HEK293 (cell line): ENCODE data around the gene IGF2R.

ENCODE experiments used
- CTCF ChIA-PET: fragments of 350-600 bp; formaldehyde crosslinking; extraction: SDS; loops from one replicate; lab custom pipeline; 2021; ENCODE audit warnings: antibody characterized with exemption; lab: Yijun Ruan, JAX
- POLR2A ChIA-PET: fragments of 300-600 bp; formaldehyde crosslinking; extraction: SDS; loops from one replicate; lab custom pipeline; 2020; ENCODE audit warnings: antibody characterized with exemption, inconsistent platforms; lab: Yijun Ruan, JAX
- H3K27ac ChIP-seq: fragments of 200-500 bp; sonication (Bioruptor generic); 2 replicates; pipeline ENCODE4 v1.5.1; 2014; ENCODE audit warnings: low read depth, low read length, control low read depth, inconsistent platforms; ENCODE audit errors: extremely low read depth
- H3K36me3 ChIP-seq, 2 experiments: fragments of 200-500 bp in 1 of 2; sonication (Bioruptor generic) in 1 of 2; 1 replicate in 1 of 2; 2 replicates in 1 of 2; pipeline ENCODE4 v1.5.1; 2014 to 2017; ENCODE audit warnings: inconsistent platforms in 2 of 2, low read length in 2 of 2; ENCODE audit not compliant: control insufficient read depth in 2 of 2, insufficient read depth in 1 of 2
- H3K4me1 ChIP-seq: fragments of 200-500 bp; sonication (Bioruptor generic); 2 replicates; pipeline ENCODE4 v1.5.1; 2014; ENCODE audit warnings: mild to moderate bottlenecking, low read length, inconsistent platforms; ENCODE audit not compliant: control insufficient read depth, insufficient read depth
- H3K4me3 ChIP-seq: 2 replicates; pipeline ENCODE4 v1.5.1; 2011; ENCODE audit warnings: low read depth, mild to moderate bottlenecking, control low read depth, low read length, moderate library complexity
- H3K9me3 ChIP-seq: fragments of 200-500 bp; sonication (Bioruptor generic); 2 replicates; pipeline ENCODE4 v1.5.1; 2014; ENCODE audit warnings: low read depth, low read length, inconsistent platforms; ENCODE audit not compliant: control insufficient read depth, insufficient read depth
- GLI2 ChIP-seq: fragments of 450-650 bp; formaldehyde crosslinking; IDR thresholded peaks from 2 replicates; pipeline ENCODE4; 2017; ENCODE audit warnings: missing biosample characterization, missing genetic modification characterization, low read depth, borderline replicate concordance
- GLI4 ChIP-seq: fragments of 450-650 bp; formaldehyde crosslinking; IDR thresholded peaks from 2 replicates; pipeline ENCODE4 v1.5.1; 2016; ENCODE audit warnings: missing biosample characterization, missing genetic modification characterization
- GLIS1 ChIP-seq: fragments of 450-650 bp; formaldehyde crosslinking; IDR thresholded peaks from 2 replicates; pipeline ENCODE4 v1.5.1; 2016; ENCODE audit warnings: missing biosample characterization, missing genetic modification characterization
- KLF7 ChIP-seq: fragments of 450-650 bp; formaldehyde crosslinking; IDR thresholded peaks from 2 replicates; pipeline ENCODE4 v1.5.1; 2016; ENCODE audit warnings: missing biosample characterization, missing genetic modification characterization, borderline replicate concordance
- PRDM1 ChIP-seq: fragments of 450-650 bp; formaldehyde crosslinking; IDR thresholded peaks from 2 replicates; pipeline ENCODE4; 2016; ENCODE audit warnings: missing biosample characterization, missing genetic modification characterization
- SP3 ChIP-seq: fragments of 450-650 bp; formaldehyde crosslinking; IDR thresholded peaks from 2 replicates; pipeline ENCODE4 v1.5.1; 2016; ENCODE audit warnings: missing biosample characterization, missing genetic modification characterization
- YY1 ChIP-seq: fragments of 450-650 bp; formaldehyde crosslinking; IDR thresholded peaks from 2 replicates; pipeline ENCODE4 v1.5.1; 2018; ENCODE audit warnings: missing biosample characterization, missing genetic modification characterization
- ZBTB21 ChIP-seq: fragments of 450-650 bp; formaldehyde crosslinking; IDR thresholded peaks from 2 replicates; pipeline ENCODE4 v1.5.1; 2017; ENCODE audit warnings: missing biosample characterization, missing genetic modification characterization
- ZEB2 ChIP-seq: fragments of 450-650 bp; formaldehyde crosslinking; IDR thresholded peaks from 2 replicates; pipeline ENCODE4 v1.5.1; 2016; ENCODE audit warnings: missing biosample characterization, missing genetic modification characterization
- ZFP3 ChIP-seq: fragments of 450-650 bp; formaldehyde crosslinking; IDR thresholded peaks from 2 replicates; pipeline ENCODE4 v1.5.1; 2016; ENCODE audit warnings: low read depth, missing biosample characterization, missing genetic modification characterization
- ZFP37 ChIP-seq: fragments of 450-650 bp; formaldehyde crosslinking; IDR thresholded peaks from 2 replicates; pipeline ENCODE4 v1.5.1; 2016; ENCODE audit warnings: missing biosample characterization, missing genetic modification characterization
- ZFP41 ChIP-seq: fragments of 450-650 bp; formaldehyde crosslinking; IDR thresholded peaks from 2 replicates; pipeline ENCODE4 v1.5.1; 2016; ENCODE audit warnings: missing biosample characterization, missing genetic modification characterization, borderline replicate concordance
- ZNF211 ChIP-seq: fragments of 450-650 bp; formaldehyde crosslinking; IDR thresholded peaks from 2 replicates; pipeline ENCODE4 v1.5.1; 2016; ENCODE audit warnings: low read depth, missing biosample characterization, missing genetic modification characterization
- ZNF24 ChIP-seq: fragments of 450-650 bp; formaldehyde crosslinking; IDR thresholded peaks from 2 replicates; pipeline ENCODE4 v1.5.1; 2016; ENCODE audit warnings: missing biosample characterization, missing genetic modification characterization
- ZNF266 ChIP-seq: fragments of 450-650 bp; formaldehyde crosslinking; IDR thresholded peaks from 2 replicates; pipeline ENCODE4 v1.5.1; 2016; ENCODE audit warnings: missing biosample characterization, missing genetic modification characterization, low read depth
- ZNF292 ChIP-seq: fragments of 450-650 bp; formaldehyde crosslinking; IDR thresholded peaks from 2 replicates; pipeline ENCODE4 v1.5.1; 2016; ENCODE audit warnings: low read depth, missing biosample characterization, missing genetic modification characterization, borderline replicate concordance
- ZNF302 ChIP-seq: fragments of 450-650 bp; formaldehyde crosslinking; IDR thresholded peaks from 2 replicates; pipeline ENCODE4 v1.5.1; 2016; ENCODE audit warnings: missing biosample characterization, missing genetic modification characterization, low read depth
- ZNF548 ChIP-seq: fragments of 450-650 bp; formaldehyde crosslinking; IDR thresholded peaks from 2 replicates; pipeline ENCODE4 v1.5.1; 2016; ENCODE audit warnings: missing biosample characterization, missing genetic modification characterization
- ZNF571 ChIP-seq: fragments of 450-650 bp; formaldehyde crosslinking; IDR thresholded peaks from 2 replicates; pipeline ENCODE4 v1.5.0; 2017; ENCODE audit warnings: missing biosample characterization, missing genetic modification characterization
- ZNF76 ChIP-seq: fragments of 450-650 bp; formaldehyde crosslinking; IDR thresholded peaks from 2 replicates; pipeline ENCODE4; 2016; ENCODE audit warnings: low read depth, missing biosample characterization, missing genetic modification characterization, borderline replicate concordance
- TF ChIP-seq, protein P1 (sequence below): fragments of 450-650 bp; formaldehyde crosslinking; IDR thresholded peaks from 2 replicates; pipeline ENCODE4 v1.5.1; 2016; ENCODE audit warnings: missing biosample characterization, missing genetic modification characterization
- TF ChIP-seq, protein P2 (sequence below): fragments of 450-650 bp; formaldehyde crosslinking; IDR thresholded peaks from 2 replicates; pipeline ENCODE4 v1.5.1; 2016; ENCODE audit warnings: missing biosample characterization, missing genetic modification characterization
- TF ChIP-seq, protein P3 (sequence below): sonication (generic); formaldehyde crosslinking; IDR thresholded peaks from 2 replicates; pipeline ENCODE4 v1.8.1; 2022; ENCODE audit warnings: mild to moderate bottlenecking, moderate library complexity, missing genetic modification reagents
- TF ChIP-seq, protein P4 (sequence below): fragments of 450-650 bp; formaldehyde crosslinking; IDR thresholded peaks from 2 replicates; pipeline ENCODE4 v1.5.1; 2016; ENCODE audit warnings: missing biosample characterization, missing genetic modification characterization, low read depth
- TF ChIP-seq, protein P5 (sequence below): fragments of 450-650 bp; formaldehyde crosslinking; IDR thresholded peaks from 2 replicates; pipeline ENCODE4 v1.5.1; 2016; ENCODE audit warnings: missing biosample characterization, missing genetic modification characterization
- TF ChIP-seq, protein P6 (sequence below): fragments of 450-650 bp; formaldehyde crosslinking; IDR thresholded peaks from 2 replicates; pipeline ENCODE4 v1.5.1; 2017; ENCODE audit warnings: missing biosample characterization, missing genetic modification characterization

The IGF2R gene

DNA sequence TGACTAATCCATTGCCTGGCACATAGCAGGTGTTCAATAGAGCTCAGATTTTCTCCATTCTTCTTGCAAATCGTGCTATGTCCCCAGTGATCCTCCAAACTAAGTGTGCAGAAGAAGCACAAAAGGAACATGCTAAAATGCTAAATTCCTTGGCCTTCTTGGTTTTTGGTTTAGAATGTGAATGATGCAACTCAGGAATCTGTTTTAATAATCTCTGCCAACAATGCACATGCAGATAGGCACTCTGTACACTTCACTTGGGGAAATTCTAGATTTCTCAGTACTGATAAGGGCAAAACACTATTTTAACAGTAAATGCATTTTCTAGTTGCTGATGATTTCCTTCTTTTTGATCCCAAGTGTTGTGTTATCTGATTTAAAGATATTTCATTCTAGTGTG is 188.0 kb downstream of the IGF2R start (continued):
- TF ChIP-seq, protein P1, sequence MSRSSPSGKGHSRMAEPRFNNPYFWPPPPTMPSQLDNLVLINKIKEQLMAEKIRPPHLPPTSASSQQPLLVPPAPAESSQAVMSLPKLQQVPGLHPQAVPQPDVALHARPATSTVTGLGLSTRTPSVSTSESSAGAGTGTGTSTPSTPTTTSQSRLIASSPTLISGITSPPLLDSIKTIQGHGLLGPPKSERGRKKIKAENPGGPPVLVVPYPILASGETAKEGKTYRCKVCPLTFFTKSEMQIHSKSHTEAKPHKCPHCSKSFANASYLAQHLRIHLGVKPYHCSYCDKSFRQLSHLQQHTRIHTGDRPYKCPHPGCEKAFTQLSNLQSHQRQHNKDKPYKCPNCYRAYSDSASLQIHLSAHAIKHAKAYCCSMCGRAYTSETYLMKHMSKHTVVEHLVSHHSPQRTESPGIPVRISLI (tag by site-specific recombination), result no peak
- TF ChIP-seq ZNF292 (tag by site-specific recombination) (no peak), PRDM1 (no peak), ZFP3 (tag by site-specific recombination) (no peak), ZNF571 (tag by site-specific recombination) (no peak), GLI2 (no peak), YY1 (tag by site-specific recombination) (no peak), ZEB2 (tag by site-specific recombination) (no peak), ZNF548 (tag by site-specific recombination) (no peak)

DNA sequence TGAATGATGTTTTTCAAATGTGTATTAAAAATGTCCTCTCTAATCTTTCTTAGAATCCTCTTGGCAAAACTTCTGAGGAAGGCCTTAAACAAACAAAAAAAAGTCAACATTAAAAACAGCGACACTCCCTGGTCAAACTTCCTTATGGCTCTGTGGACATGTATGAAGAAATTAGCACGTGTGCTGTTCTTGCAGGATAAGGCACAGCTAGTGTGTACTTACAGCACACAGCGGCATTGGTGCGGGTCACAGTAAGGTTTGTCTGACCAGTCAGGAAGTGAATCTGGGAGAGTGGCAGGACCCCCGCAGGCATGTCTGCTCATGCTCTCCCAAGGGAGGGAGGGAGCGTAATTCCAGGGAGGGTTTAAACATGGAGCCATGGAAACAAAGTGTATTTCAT is 191.6 kb downstream of the IGF2R start:
- Histone ChIP-seq H3K9me3 (no peaks in the 10 kb centered on the region), H3K4me1 (no peaks in the 10 kb centered on the region), H3K4me3 (no peak overlapping the region), H3K27ac (no peak overlapping the region), H3K36me3 (no peaks in the 10 kb centered on the region)
- TF ChIP-seq, protein P2, sequence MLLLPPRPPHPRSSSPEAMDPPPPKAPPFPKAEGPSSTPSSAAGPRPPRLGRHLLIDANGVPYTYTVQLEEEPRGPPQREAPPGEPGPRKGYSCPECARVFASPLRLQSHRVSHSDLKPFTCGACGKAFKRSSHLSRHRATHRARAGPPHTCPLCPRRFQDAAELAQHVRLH (tag by site-specific recombination), result no peak
- no peak for TF ChIP-seq ZBTB21 (tag by site-specific recombination)
- TF ChIP-seq GLIS1, result no peak
- no peak for TF ChIP-seq ZNF266 (tag by site-specific recombination)
- TF ChIP-seq, protein P3, sequence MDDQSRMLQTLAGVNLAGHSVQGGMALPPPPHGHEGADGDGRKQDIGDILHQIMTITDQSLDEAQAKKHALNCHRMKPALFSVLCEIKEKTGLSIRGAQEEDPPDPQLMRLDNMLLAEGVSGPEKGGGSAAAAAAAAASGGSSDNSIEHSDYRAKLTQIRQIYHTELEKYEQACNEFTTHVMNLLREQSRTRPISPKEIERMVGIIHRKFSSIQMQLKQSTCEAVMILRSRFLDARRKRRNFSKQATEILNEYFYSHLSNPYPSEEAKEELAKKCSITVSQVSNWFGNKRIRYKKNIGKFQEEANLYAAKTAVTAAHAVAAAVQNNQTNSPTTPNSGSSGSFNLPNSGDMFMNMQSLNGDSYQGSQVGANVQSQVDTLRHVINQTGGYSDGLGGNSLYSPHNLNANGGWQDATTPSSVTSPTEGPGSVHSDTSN (CRISPR knock-in tag), result no peak
- TF ChIP-seq ZFP37 (tag by site-specific recombination), result no peak
- TF ChIP-seq, protein P4, sequence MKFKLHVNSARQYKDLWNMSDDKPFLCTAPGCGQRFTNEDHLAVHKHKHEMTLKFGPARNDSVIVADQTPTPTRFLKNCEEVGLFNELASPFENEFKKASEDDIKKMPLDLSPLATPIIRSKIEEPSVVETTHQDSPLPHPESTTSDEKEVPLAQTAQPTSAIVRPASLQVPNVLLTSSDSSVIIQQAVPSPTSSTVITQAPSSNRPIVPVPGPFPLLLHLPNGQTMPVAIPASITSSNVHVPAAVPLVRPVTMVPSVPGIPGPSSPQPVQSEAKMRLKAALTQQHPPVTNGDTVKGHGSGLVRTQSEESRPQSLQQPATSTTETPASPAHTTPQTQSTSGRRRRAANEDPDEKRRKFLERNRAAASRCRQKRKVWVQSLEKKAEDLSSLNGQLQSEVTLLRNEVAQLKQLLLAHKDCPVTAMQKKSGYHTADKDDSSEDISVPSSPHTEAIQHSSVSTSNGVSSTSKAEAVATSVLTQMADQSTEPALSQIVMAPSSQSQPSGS (tag by site-specific recombination), result no peak
- TF ChIP-seq ZNF302 (tag by site-specific recombination), result no peak
- TF ChIP-seq, protein P5, sequence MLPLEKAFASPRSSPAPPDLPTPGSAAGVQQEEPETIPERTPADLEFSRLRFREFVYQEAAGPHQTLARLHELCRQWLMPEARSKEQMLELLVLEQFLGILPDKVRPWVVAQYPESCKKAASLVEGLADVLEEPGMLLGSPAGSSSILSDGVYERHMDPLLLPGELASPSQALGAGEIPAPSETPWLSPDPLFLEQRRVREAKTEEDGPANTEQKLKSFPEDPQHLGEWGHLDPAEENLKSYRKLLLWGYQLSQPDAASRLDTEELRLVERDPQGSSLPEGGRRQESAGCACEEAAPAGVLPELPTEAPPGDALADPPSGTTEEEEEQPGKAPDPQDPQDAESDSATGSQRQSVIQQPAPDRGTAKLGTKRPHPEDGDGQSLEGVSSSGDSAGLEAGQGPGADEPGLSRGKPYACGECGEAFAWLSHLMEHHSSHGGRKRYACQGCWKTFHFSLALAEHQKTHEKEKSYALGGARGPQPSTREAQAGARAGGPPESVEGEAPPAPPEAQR, result no peak
- no peak for TF ChIP-seq ZNF211 (tag by site-specific recombination)
- TF ChIP-seq GLI4, result no peak
- TF ChIP-seq ZNF24 (tag by site-specific recombination), result no peak
- TF ChIP-seq SP3 (tag by site-specific recombination), result no peak
- no peak for TF ChIP-seq ZFP41
- TF ChIP-seq, protein P6, sequence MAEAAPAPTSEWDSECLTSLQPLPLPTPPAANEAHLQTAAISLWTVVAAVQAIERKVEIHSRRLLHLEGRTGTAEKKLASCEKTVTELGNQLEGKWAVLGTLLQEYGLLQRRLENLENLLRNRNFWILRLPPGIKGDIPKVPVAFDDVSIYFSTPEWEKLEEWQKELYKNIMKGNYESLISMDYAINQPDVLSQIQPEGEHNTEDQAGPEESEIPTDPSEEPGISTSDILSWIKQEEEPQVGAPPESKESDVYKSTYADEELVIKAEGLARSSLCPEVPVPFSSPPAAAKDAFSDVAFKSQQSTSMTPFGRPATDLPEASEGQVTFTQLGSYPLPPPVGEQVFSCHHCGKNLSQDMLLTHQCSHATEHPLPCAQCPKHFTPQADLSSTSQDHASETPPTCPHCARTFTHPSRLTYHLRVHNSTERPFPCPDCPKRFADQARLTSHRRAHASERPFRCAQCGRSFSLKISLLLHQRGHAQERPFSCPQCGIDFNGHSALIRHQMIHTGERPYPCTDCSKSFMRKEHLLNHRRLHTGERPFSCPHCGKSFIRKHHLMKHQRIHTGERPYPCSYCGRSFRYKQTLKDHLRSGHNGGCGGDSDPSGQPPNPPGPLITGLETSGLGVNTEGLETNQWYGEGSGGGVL (tag by site-specific recombination), result no peak
- TF ChIP-seq YY1 (tag by site-specific recombination), result no peak
- TF ChIP-seq KLF7 (tag by site-specific recombination), result no peak
- TF ChIP-seq ZNF76 (tag by site-specific recombination), result no peak
- CTCF ChIA-PET, result interaction anchor here (0.7 kb wide), 1 partner anchor 93 kb away, joined by 3 read pairs; no protein-coding TSS in a partner anchor
- POLR2A ChIA-PET, result no interaction called here
